HEK293 (cell line): ENCODE data around the gene FERMT2.

Experiments
- CTCF ChIA-PET: fragments of 350-600 bp; formaldehyde crosslinking; extraction: SDS; loops from one replicate; lab custom pipeline; 2021; ENCODE audit warnings: antibody characterized with exemption; lab: Yijun Ruan, JAX
- POLR2A ChIA-PET: fragments of 300-600 bp; formaldehyde crosslinking; extraction: SDS; loops from one replicate; lab custom pipeline; 2020; ENCODE audit warnings: antibody characterized with exemption, inconsistent platforms; lab: Yijun Ruan, JAX
- H3K27ac ChIP-seq: fragments of 200-500 bp; sonication (Bioruptor generic); 2 replicates; pipeline ENCODE4 v1.5.1; 2014; ENCODE audit warnings: low read depth, low read length, control low read depth, inconsistent platforms; ENCODE audit errors: extremely low read depth
- H3K36me3 ChIP-seq, 2 experiments: fragments of 200-500 bp in 1 of 2; sonication (Bioruptor generic) in 1 of 2; 1 replicate in 1 of 2; 2 replicates in 1 of 2; pipeline ENCODE4 v1.5.1; 2014 to 2017; ENCODE audit warnings: inconsistent platforms in 2 of 2, low read length in 2 of 2; ENCODE audit not compliant: control insufficient read depth in 2 of 2, insufficient read depth in 1 of 2
- H3K4me1 ChIP-seq: fragments of 200-500 bp; sonication (Bioruptor generic); 2 replicates; pipeline ENCODE4 v1.5.1; 2014; ENCODE audit warnings: mild to moderate bottlenecking, low read length, inconsistent platforms; ENCODE audit not compliant: control insufficient read depth, insufficient read depth
- H3K4me3 ChIP-seq: 2 replicates; pipeline ENCODE4 v1.5.1; 2011; ENCODE audit warnings: low read depth, mild to moderate bottlenecking, control low read depth, low read length, moderate library complexity
- H3K9me3 ChIP-seq: fragments of 200-500 bp; sonication (Bioruptor generic); 2 replicates; pipeline ENCODE4 v1.5.1; 2014; ENCODE audit warnings: low read depth, low read length, inconsistent platforms; ENCODE audit not compliant: control insufficient read depth, insufficient read depth
- GFI1B ChIP-seq: fragments of 450-650 bp; formaldehyde crosslinking; IDR thresholded peaks from 2 replicates; pipeline ENCODE4 v1.5.1; 2016; ENCODE audit warnings: missing biosample characterization, missing genetic modification characterization
- PRDM10 ChIP-seq: fragments of 450-650 bp; formaldehyde crosslinking; IDR thresholded peaks from 2 replicates; pipeline ENCODE4 v1.5.1; 2016; ENCODE audit warnings: missing biosample characterization, missing genetic modification characterization
- ZBTB7A ChIP-seq: fragments of 450-650 bp; formaldehyde crosslinking; IDR thresholded peaks from 2 replicates; pipeline ENCODE4 v1.5.1; 2016; ENCODE audit warnings: low read depth, missing biosample characterization, missing genetic modification characterization
- ZFHX2 ChIP-seq: fragments of 450-650 bp; formaldehyde crosslinking; conservative IDR thresholded peaks from 2 replicates; pipeline ENCODE4 v1.5.1; 2016; ENCODE audit warnings: missing biosample characterization, missing genetic modification characterization
- ZNF146 ChIP-seq: fragments of 450-650 bp; formaldehyde crosslinking; IDR thresholded peaks from 2 replicates; pipeline ENCODE4 v1.5.1; 2016; ENCODE audit warnings: missing biosample characterization, missing genetic modification characterization
- ZNF19 ChIP-seq: fragments of 450-650 bp; formaldehyde crosslinking; IDR thresholded peaks from 2 replicates; pipeline ENCODE4; 2016; ENCODE audit warnings: missing biosample characterization, missing genetic modification characterization, low read depth
- ZNF26 ChIP-seq: fragments of 450-650 bp; formaldehyde crosslinking; IDR thresholded peaks from 2 replicates; pipeline ENCODE4 v1.5.1; 2016; ENCODE audit warnings: missing biosample characterization, missing genetic modification characterization
- ZNF350 ChIP-seq: fragments of 450-650 bp; formaldehyde crosslinking; IDR thresholded peaks from 2 replicates; pipeline ENCODE4 v1.5.0; 2017; ENCODE audit warnings: missing biosample characterization, mild to moderate bottlenecking, missing genetic modification characterization
- ZNF48 ChIP-seq: fragments of 450-650 bp; formaldehyde crosslinking; IDR thresholded peaks from 2 replicates; pipeline ENCODE4 v1.5.1; 2016; ENCODE audit warnings: missing biosample characterization, missing genetic modification characterization
- ZNF558 ChIP-seq: fragments of 450-650 bp; formaldehyde crosslinking; IDR thresholded peaks from 2 replicates; pipeline ENCODE4 v1.5.1; 2016; ENCODE audit warnings: missing biosample characterization, missing genetic modification characterization
- ZNF707 ChIP-seq: fragments of 450-650 bp; formaldehyde crosslinking; IDR thresholded peaks from 2 replicates; pipeline ENCODE4 v1.5.1; 2016; ENCODE audit warnings: missing biosample characterization, missing genetic modification characterization
- ZNF747 ChIP-seq: fragments of 450-650 bp; formaldehyde crosslinking; IDR thresholded peaks from 2 replicates; pipeline ENCODE4 v1.5.1; 2016; ENCODE audit warnings: missing biosample characterization, missing genetic modification characterization
- ZNF785 ChIP-seq: fragments of 450-650 bp; formaldehyde crosslinking; IDR thresholded peaks from 2 replicates; pipeline ENCODE4 v1.5.1; 2016; ENCODE audit warnings: missing biosample characterization, missing genetic modification characterization
- ZSCAN4 ChIP-seq: fragments of 450-650 bp; formaldehyde crosslinking; IDR thresholded peaks from 2 replicates; pipeline ENCODE4 v1.5.1; 2017; ENCODE audit warnings: missing biosample characterization, missing genetic modification characterization
- TF ChIP-seq, protein P1 (sequence below): fragments of 450-650 bp; formaldehyde crosslinking; IDR thresholded peaks from 2 replicates; pipeline ENCODE4 v1.5.1; 2016; ENCODE audit warnings: missing biosample characterization, missing genetic modification characterization
- TF ChIP-seq, protein P2 (sequence below): fragments of 450-650 bp; formaldehyde crosslinking; IDR thresholded peaks from 2 replicates; pipeline ENCODE4 v1.5.1; 2017; ENCODE audit warnings: missing biosample characterization, missing genetic modification characterization
- TF ChIP-seq, protein P3 (sequence below): fragments of 450-650 bp; formaldehyde crosslinking; IDR thresholded peaks from 2 replicates; pipeline ENCODE4 v1.5.1; 2016; ENCODE audit warnings: missing biosample characterization, missing genetic modification characterization

Gene FERMT2

GRCh38 chr14:52888839-52889838 is 61.7 kb downstream of the FERMT2 start:
- Histone ChIP-seq H3K4me3 (no peak overlapping the region), H3K4me1 (no peaks in the 10 kb centered on the region), H3K27ac (no peak overlapping the region), H3K9me3 (no peaks in the 10 kb centered on the region), H3K36me3 (peaks cover 13 to 19% of the 10 kb centered on the region in 2 experiments)
- CTCF ChIA-PET = interaction anchor here (0.7 to 0.8 kb wide), 2 partner anchors 45 to 176 kb away, joined by 3 read pairs; no protein-coding TSS in a partner anchor
- TF ChIP-seq ZNF707 (tag by site-specific recombination) (no peak), ZNF26 (tag by site-specific recombination) (no peak), PRDM10 (tag by site-specific recombination) (peak; percentile 67), ZSCAN4 (tag by site-specific recombination) (no peak), ZNF558 (tag by site-specific recombination) (no peak), ZBTB7A (tag by site-specific recombination) (no peak)
- TF ChIP-seq, protein P1, sequence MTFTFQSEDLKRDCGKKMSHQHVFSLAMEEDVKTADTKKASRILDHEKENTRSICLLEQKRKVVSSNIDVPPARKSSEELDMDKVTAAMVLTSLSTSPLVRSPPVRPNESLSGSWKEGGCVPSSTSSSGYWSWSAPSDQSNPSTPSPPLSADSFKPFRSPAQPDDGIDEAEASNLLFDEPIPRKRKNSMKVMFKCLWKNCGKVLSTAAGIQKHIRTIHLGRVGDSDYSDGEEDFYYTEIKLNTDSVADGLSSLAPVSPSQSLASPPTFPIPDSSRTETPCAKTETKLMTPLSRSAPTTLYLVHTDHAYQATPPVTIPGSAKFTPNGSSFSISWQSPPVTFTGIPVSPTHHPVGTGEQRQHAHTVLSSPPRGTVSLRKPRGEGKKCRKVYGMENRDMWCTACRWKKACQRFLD (tag by site-specific recombination) = no peak
- POLR2A ChIA-PET = no interaction called here

GRCh38 chr14:52888159-52888558 is 62.7 kb downstream of the FERMT2 start:
- H3K4me1 ChIP-seq = no peaks in the 10 kb centered on the region
- no peaks in the 10 kb centered on the region for H3K9me3 ChIP-seq
- H3K4me3 ChIP-seq = no peak overlapping the region
- POLR2A ChIA-PET = interaction anchor here (0.5 kb wide), 1 partner anchor 53 kb away, joined by 3 read pairs; no protein-coding TSS in a partner anchor
- CTCF ChIA-PET = no interaction called here
- no peak overlapping the region for H3K27ac ChIP-seq
- H3K36me3 ChIP-seq = peaks cover 13 to 19% of the 10 kb centered on the region in 2 experiments
- TF ChIP-seq, protein P2, sequence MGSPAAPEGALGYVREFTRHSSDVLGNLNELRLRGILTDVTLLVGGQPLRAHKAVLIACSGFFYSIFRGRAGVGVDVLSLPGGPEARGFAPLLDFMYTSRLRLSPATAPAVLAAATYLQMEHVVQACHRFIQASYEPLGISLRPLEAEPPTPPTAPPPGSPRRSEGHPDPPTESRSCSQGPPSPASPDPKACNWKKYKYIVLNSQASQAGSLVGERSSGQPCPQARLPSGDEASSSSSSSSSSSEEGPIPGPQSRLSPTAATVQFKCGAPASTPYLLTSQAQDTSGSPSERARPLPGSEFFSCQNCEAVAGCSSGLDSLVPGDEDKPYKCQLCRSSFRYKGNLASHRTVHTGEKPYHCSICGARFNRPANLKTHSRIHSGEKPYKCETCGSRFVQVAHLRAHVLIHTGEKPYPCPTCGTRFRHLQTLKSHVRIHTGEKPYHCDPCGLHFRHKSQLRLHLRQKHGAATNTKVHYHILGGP (tag by site-specific recombination) = no peak
- no peak for TF ChIP-seq ZFHX2 (tag by site-specific recombination)
- no peak for TF ChIP-seq ZNF19 (tag by site-specific recombination)
- TF ChIP-seq ZNF350 (tag by site-specific recombination) = no peak
- no peak for TF ChIP-seq ZNF146 (tag by site-specific recombination)
- no peak for TF ChIP-seq ZNF785 (tag by site-specific recombination)
- TF ChIP-seq, protein P3, sequence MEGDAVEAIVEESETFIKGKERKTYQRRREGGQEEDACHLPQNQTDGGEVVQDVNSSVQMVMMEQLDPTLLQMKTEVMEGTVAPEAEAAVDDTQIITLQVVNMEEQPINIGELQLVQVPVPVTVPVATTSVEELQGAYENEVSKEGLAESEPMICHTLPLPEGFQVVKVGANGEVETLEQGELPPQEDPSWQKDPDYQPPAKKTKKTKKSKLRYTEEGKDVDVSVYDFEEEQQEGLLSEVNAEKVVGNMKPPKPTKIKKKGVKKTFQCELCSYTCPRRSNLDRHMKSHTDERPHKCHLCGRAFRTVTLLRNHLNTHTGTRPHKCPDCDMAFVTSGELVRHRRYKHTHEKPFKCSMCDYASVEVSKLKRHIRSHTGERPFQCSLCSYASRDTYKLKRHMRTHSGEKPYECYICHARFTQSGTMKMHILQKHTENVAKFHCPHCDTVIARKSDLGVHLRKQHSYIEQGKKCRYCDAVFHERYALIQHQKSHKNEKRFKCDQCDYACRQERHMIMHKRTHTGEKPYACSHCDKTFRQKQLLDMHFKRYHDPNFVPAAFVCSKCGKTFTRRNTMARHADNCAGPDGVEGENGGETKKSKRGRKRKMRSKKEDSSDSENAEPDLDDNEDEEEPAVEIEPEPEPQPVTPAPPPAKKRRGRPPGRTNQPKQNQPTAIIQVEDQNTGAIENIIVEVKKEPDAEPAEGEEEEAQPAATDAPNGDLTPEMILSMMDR (tag by site-specific recombination) = no peak
- TF ChIP-seq GFI1B (tag by site-specific recombination) = no peak
- no peak for TF ChIP-seq ZNF747 (tag by site-specific recombination)
- TF ChIP-seq ZNF48 = no peak
